Pancreas (tissue), 10 donors: ENCODE measurements around the gene RIN3. TPM values are rescaled to one million over a fixed set of nuclear protein-coding genes. Genes with fewer than 3 reads are reported as not detected.

Experiments
- ATAC-seq, 4 donors: fragments of 200-7000 bp; cut with Tn5 transposase; one replicate each; pipeline versions ENCODE4 v1.8.0 to v1.9.1; 2020; ENCODE audit warnings: mild to moderate bottlenecking in 4 of 4, moderate library complexity in 4 of 4
- DNase-seq, 6 donors: peaks; one replicate each; pipeline ENCODE4 v3.0.0-alpha.2; 2020
- FAIRE-seq: peaks from 2 replicates; lab custom pipeline; 2012; peaks lifted over from hg19 to GRCh38; lab: Jason Lieb, UNC
- H3K27ac ChIP-seq, 4 donors: fragments of 200-600 bp; sonication (generic); 1 replicate in 3 of 4; 2 replicates in 1 of 4; pipeline versions ENCODE4 v1.5.0 to v1.8.0; 2020
- H3K27me3 ChIP-seq, 4 donors: fragments of 200-600 bp; one replicate each; pipeline ENCODE4 v1.8.0; 2021
- H3K36me3 ChIP-seq, 3 donors: fragments of 200-600 bp; sonication (generic) in 1 of 3; one replicate each; pipeline versions ENCODE4 v1.5.0 to v1.8.0; 2020 to 2021
- H3K4me1 ChIP-seq, 3 donors: fragments of 200-600 bp; one replicate each; pipeline ENCODE4 v1.8.0; 2021
- H3K4me3 ChIP-seq, 4 donors: fragments of 200-600 bp; sonication (generic) in 2 of 4; one replicate each; pipeline versions ENCODE4 v1.5.0 to v1.8.0; 2020 to 2021
- H3K9me3 ChIP-seq, 4 donors: fragments of 200-600 bp; one replicate each; pipeline ENCODE4 v1.8.0; 2021
- CTCF ChIP-seq, 4 donors: fragments of 200-600 bp; sonication (generic) in 3 of 4; IDR thresholded peaks; one replicate each; pipeline versions ENCODE4 v1.5.0 to v1.8.0; 2021; ENCODE audit warnings: antibody characterized with exemption in 4 of 4
- WGBS, 2 donors: extraction: QIAGEN DNeasy Blood & Tissue Kit; methylation state at CpG; one replicate each; pipeline ENCODE4 v1.1.7; 2013; 5-methylcytosine and 5-hydroxymethylcytosine counted together
- intact Hi-C, 3 donors: fragments of 100-400 bp; cut with DNase I; formaldehyde crosslinking; loops; one replicate each; pipeline versions ENCODE4 v1.11.1 to v1.14.2; 2022
- polyA plus RNA-seq, 2 donors: library from polyadenylated mRNA; stranded (reverse); fragments of 200-250 nt; gene quantifications; one replicate each; pipeline ENCODE4 v1.2.3, GENCODE V29; 2013
- total RNA-seq, 6 donors: library from RNA; stranded (reverse); fragmentation: NEBNext Ultra II Directional in 4 of 6; extraction: Animal tissue kit (Norgen Biotek cat#: 25700) in 4 of 6; gene quantifications; one replicate each; pipeline versions ENCODE4 v1.2.1 to v1.2.4, GENCODE V29; 2021 to 2023
- donor health status: healthy with polysubstance abuse.
- donor health status: DM: no; HTN: no; CAD: no; lungs with moderate emphysema.
- donor health status: DM: no; HTN: no; CAD: no.
- donor health status: control.
- donor health status: control.
- donor health status: Bipolar disorder and iron deficiency.
- donor health status: DM: yes; HTN: yes; CAD: no.
- donor health status: DM: no; HTN: no; CAD: no.
- donor health status: DM: no; HTN: no; CAD: no.
- donor health status: DM: yes; HTN: yes; CAD: no.

RIN3 gene
- total and polyA plus RNA-seq, 8 donors, result 1.1 to 9.0 (median 2.3) TPM

- 94 to 96% methylated on average over 7 of the region's 7 CpGs for WGBS, 2 donors
- Histone ChIP-seq H3K4me1 (no peaks in the 10 kb centered on the region), H3K27me3 (no peaks in the 10 kb centered on the region), H3K27ac (no peak overlapping the region), H3K9me3 (no peaks in the 10 kb centered on the region), H3K36me3 (no peaks in the 10 kb centered on the region), H3K4me3 (no peak overlapping the region)
- no peak for ATAC-seq
- intact Hi-C loops, result no loop called here
- FAIRE-seq, result no peak
- no peak for TF ChIP-seq CTCF (IDR thresholded peaks at IDR 0.05)
- DNase-seq, result no peak
Observed at GRCh38 chr14:92734618-92735017, 221.0 kb downstream of the RIN3 start.

- no peaks in the 10 kb centered on the region for H3K4me1 ChIP-seq
- TF ChIP-seq CTCF (IDR thresholded peaks at IDR 0.05), result no peak
- WGBS, 2 donors, result 92 to 94% methylated on average over 6 of the region's 6 CpGs
- H3K27ac ChIP-seq, result no peak overlapping the region
- no peaks in the 10 kb centered on the region for H3K36me3 ChIP-seq
- no peak for ATAC-seq
- H3K9me3 ChIP-seq, result no peaks in the 10 kb centered on the region
- no peak for FAIRE-seq
- no peak for DNase-seq
- intact Hi-C loops, result no loop called here
- H3K27me3 ChIP-seq, result no peaks in the 10 kb centered on the region
- no peak overlapping the region for H3K4me3 ChIP-seq
Observed at GRCh38 chr14:92735344-92735743, 221.8 kb downstream of the RIN3 start.

- no peak for FAIRE-seq
- 46 to 54% methylated on average over 4 of the region's 4 CpGs for WGBS, 2 donors
Observed at GRCh38 chr14:92737206-92737605, 223.6 kb downstream of the RIN3 start.

GRCh38 chr14:92737619-92738188, 224.1 kb downstream of the RIN3 start:
- Histone ChIP-seq H3K4me3 (no peak overlapping the region), H3K27ac (no peak overlapping the region), H3K4me1 (no peaks in the 10 kb centered on the region), H3K27me3 (no peaks in the 10 kb centered on the region), H3K9me3 (no peaks in the 10 kb centered on the region), H3K36me3 (no peaks in the 10 kb centered on the region)
- FAIRE-seq, result no peak
- 84 to 86% methylated on average over 4 of the region's 4 CpGs for WGBS, 2 donors
- intact Hi-C loops, result no loop called here
- DNase-seq, result no peak
- no peak for TF ChIP-seq CTCF (IDR thresholded peaks at IDR 0.05)
- ATAC-seq, result no peak

More at GRCh38 chr14:92737206-92737605, 223.6 kb downstream of the RIN3 start:
- Histone ChIP-seq H3K4me3 (no peak overlapping the region), H3K27me3 (no peaks in the 10 kb centered on the region), H3K9me3 (no peaks in the 10 kb centered on the region), H3K27ac (no peak overlapping the region), H3K36me3 (no peaks in the 10 kb centered on the region), H3K4me1 (no peaks in the 10 kb centered on the region)
- DNase-seq (no peak), ATAC-seq (no peak)
- intact Hi-C loops, result no loop called here
- TF ChIP-seq CTCF (IDR thresholded peaks at IDR 0.05), result no peak

Other genes starting within 250 kb of the RIN3 start
- under 1 TPM; 0.04 to 0.14 (median 0.06) TPM for gene SLC24A4, start 190.6 kb upstream of the RIN3 start, total RNA-seq
- gene SLC24A4, start 190.6 kb upstream of the RIN3 start, polyA plus RNA-seq, result under 1 TPM; 0.07 to 0.08 TPM
- gene LGMN, start 234.8 kb downstream of the RIN3 start, total RNA-seq, result 10 to 100 TPM; 18.5 to 60.1 (median 29.1) TPM
- 10 to 100 TPM; 34.9 to 39.5 TPM for gene LGMN, start 234.8 kb downstream of the RIN3 start, polyA plus RNA-seq